Ureter (tissue), 1 donor: ENCODE data around the gene MSRB1. TPM values are rescaled to one million over a fixed set of nuclear protein-coding genes. Genes with fewer than 3 reads are reported as not detected.

Experiments
- DNase-seq: peaks from one replicate; pipeline ENCODE4 v3.0.0-alpha.2; 2020; ENCODE audit warnings: low spot score
- total RNA-seq: library from RNA; stranded (reverse); gene quantifications from one replicate; pipeline ENCODE4 v1.2.4, GENCODE V29; 2023
- donor health status: DM: yes; HTN: yes; CAD: no.

The MSRB1 gene
- total RNA-seq, 1 donor from 2014 or later, result 27.2 TPM

DNA sequence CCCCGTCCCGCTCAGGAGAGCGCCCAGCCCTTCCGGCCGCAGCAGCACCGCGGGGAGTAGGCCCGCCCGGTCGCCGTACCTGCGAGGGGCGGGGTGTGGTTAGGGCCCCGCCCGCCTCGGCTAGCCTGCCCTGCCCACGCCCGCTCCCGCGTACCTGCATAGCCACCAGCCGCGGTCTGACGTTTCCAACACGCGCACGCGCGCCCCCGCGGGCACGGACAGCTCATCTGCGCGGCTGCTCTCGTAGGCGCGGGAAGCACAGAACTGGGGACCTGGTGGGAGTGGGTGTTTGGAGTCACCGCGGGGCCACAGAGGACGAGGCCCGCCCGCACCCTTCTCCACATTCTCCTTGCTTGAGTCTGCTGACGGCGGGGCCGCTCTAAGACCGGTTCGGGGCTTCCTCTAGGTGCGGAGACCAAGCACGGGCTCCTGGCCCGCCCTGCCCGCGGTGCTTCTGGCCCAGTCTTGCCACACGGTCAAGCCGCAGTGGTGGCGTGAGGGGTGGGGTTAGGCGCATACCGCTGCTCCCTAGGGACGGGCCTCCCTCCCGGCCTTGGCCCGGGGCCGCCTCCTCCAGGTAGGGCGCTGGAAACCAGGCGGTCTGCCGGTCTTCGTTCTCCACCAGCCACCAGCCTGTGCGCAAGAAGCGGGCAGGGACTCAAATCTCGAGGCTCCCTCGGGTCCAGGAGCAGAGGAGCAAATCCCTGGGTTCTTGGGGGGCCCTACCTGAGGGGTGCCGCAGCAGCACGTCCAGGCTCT is 36.5 kb upstream of the MSRB1 start:
- peak; percentile 80 for DNase-seq

GRCh38 chr16:1978476-1979120 is 35.6 kb upstream of the MSRB1 start:
- DNase-seq, result no peak

DNA sequence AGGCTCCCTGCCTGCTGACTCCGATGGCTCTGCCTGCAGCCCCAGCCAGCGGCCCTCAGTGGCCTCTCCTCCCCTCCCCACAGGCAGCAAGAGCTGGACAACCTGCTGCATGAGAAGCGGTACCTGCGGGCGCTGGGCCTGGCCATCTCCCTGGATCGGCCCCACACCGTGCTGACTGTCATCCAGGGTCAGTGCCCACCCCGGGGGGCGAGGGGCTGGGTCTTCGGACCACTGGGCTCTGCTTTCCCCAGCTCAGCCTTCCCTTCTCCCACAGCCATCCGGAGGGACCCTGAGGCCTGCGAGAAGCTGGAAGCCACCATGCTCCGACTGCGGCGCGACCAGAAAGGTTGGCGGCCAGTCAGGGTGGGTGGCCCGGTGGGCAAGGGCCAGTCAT is 34.9 kb upstream of the MSRB1 start:
- DNase-seq, result no peak

- DNase-seq, result no peak
Observed at GRCh38 chr16:1976951-1977874, 34.2 kb upstream of the MSRB1 start.

DNA sequence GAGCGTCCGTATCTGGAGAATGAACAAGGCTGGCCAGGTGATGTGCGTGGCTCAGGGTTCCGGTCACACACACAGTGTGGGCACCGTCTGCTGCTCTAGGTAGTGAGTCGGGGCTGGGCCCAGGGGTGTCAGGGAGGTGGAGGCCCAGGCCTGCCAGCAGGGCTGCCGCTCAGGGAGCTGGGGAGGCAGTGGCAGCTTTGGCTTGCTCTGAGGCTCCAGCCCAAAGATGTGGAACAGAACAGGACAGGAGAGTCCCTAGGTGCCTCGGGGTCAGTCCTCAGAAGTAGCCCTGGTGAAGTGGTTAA is 33.2 kb upstream of the MSRB1 start:
- DNase-seq, result no peak

DNA sequence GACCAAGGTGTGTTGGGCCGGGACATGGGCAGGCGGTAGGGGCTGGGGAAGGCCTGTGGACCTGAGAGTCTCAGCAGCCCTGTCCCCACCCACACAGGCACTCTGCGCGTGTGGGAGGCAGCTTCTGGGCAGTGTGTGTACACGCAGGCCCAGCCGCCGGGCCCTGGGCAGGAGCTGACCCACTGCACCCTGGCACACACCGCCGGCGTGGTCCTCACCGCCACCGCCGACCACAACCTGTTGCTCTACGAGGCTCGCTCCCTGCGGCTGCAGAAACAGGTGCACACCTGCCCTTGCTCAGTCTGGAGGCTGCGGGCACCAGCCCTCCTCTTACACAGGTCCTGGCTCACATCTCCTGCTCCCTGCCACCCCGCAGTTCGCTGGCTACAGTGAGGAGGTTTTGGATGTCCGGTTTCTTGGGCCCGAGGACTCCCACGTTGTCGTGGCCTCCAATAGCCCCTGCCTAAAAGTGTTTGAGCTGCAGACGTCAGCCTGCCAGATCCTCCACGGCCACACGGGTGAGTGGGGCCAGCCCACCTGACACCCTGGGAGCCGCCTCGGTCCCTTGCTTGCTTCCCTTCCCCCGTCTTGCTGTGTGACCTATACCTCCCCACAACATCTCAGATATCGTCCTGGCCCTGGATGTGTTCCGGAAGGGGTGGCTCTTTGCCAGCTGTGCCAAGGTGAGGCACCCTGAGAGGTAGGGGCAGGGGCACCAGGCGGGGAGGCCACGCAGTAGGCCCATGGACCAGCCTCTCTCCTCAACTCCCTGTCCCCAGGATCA is 32.6 kb upstream of the MSRB1 start:
- no peak for DNase-seq

DNA sequence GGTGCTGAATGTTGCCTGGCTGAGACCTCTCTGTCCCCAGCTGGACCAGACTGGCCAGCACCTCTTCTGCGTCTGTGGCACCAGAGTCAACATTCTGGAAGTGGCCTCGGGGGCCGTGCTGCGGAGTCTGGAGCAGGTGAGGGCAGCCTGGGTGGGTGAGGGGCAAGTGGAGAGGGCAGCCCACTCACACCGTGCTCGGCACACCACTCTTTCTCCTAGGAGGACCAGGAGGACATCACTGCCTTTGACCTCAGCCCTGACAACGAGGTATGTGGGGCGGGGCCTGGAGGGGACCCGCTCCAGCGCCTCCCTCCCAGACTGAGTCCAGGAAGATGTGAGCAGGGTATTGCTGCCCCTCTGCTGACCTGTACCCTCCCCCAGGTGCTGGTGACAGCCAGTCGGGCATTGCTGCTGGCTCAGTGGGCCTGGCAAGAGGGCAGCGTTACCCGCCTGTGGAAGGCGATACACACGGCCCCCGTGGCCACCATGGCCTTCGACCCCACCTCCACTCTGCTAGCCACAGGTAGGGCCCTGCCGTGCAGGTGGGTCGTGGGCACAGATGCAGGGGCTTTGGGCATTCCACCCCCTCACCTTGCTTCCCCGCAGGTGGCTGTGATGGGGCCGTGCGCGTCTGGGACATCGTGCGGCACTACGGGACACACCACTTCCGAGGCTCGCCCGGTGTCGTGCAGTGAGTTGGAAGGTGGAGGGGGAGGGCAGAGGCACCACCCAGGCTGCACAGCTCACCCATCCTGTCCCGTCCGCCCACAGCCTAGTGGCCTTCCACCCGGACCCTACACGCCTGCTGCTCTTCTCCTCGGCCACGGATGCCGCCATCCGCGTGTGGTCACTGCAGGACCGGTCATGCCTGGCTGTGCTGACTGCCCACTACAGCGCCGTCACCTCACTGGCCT is 31.4 kb upstream of the MSRB1 start:
- no peak for DNase-seq

- DNase-seq, result no peak
Observed at GRCh38 chr16:1973461-1974156, 30.6 kb upstream of the MSRB1 start.

- DNase-seq, result no peak
Observed at GRCh38 chr16:1972490-1972877, 29.5 kb upstream of the MSRB1 start.

GRCh38 chr16:1971796-1972489 is 28.9 kb upstream of the MSRB1 start, which contains the start of gene TBL3:
TBL3 (plus strand) TSS chr16:1972053; CDS start chr16:1972165, 112 bp downstream.
- DNase-seq, result peak; percentile 96

- no peak for DNase-seq
Observed at GRCh38 chr16:1968146-1968953, 25.4 kb upstream of the MSRB1 start.

DNA sequence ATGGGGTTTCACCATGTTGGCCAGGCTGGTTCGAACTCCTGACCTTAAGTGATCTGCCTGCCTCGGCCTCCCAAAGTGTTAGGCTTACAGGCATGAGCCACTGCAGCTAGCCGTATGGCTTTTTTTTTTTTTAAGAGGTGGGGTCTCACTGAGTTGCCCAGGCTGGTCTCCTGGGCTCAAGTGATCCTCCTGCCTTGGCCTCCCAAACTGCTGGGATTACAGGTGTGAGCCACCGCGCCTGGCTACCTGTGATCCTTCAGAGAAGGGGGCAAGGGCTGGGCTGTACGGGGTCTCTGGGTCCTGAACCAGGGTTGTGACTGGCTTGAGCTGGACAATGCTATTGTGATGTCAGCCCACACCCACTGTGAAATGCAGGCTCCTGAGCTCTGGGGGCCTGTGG is 23.5 kb upstream of the MSRB1 start, which contains the start of gene RNF151:
Gene RNF151, plus strand, starts transcription at position 397 of the 400 bp plus-strand sequence. CDS start 26 bp downstream, outside the sequence.
- no peak for DNase-seq

GRCh38 chr16:1965396-1966001 is 22.5 kb upstream of the MSRB1 start:
- DNase-seq, result no peak

DNA sequence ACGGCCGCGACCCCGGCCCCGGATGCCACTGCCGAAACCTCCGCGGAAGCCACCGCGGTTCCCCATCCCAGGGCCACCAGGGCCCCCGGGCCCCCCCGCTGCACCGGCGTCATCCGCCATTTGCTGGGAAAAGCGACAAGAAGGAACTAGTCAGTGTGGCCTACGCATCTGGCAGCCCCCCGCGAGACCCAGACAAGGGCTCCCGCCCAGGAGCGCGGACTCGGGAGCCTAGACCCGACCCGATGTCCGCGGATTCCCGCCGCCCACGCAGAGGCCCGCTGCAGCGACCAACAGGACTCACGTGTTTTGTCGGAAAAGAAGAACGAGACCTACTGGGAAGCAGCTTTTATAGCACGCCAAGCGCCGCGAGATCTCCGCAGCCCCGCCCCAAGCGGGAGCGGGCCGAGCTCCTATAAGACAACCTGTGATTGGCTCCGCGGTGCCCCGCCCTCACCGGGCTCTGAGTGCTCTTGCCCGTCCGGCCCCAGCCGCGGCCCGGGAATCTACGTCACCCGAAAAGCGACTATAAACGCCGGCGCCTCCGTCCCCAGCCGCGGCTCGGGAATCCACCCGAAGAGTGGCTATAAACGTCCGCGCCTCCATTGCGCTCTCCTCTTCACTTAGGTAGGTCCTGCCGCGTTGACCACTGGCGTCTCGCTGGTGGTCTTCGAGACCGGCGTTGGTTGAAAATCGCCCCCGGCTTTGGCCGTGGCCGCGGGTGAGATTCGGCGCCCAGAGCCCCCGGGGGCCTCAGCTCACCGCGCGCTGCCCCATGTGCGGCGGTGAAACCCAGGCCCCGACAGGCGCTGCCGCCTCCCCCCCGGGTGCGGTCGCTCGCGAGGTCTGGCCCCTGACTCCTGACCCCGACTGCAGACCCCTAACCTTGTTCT is 21.8 kb upstream of the MSRB1 start, which contains the start of gene RPS2:
Gene RPS2, minus strand, starts transcription at position 321 of the 890 bp plus-strand sequence. Its CDS starts 201 bp downstream, at position 120.
- peak; percentile 99 for DNase-seq

GRCh38 chr16:1963806-1964505 is 21.0 kb upstream of the MSRB1 start:
- no peak for DNase-seq
